ENCODE data around the gene C1orf116. TPM values are rescaled to one million over a fixed set of nuclear protein-coding genes. Genes with fewer than 3 reads are reported as not detected.
"Not testable (repeated sequence)": the region's sequence is repeated elsewhere in the genome, so short reads cannot be mapped to it uniquely, and the experiment has no call there.

Gene C1orf116
- total RNA-seq, 1 donor from 2014 or later: 0.49 TPM

DNA sequence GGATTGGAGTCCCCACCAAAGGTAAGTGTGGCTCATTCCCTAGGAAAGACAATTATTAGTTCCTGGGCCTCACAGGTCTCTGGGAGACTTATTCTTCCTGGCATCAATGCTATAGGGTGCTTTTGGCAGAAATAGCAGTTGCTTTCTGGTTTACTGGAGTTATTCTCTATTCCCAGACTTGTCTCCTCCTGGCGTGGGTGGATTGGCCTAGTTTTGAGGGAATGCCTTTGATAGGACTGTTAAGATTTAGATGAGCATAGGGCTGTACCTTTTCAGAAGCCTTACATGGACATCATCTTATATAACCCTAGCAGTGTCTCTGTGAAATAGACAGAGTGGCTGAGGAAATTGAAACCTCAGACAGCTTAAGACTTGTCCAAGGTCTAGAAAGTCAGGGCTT lies 29.5 kb upstream of the C1orf116 start:
- intact Hi-C loops (cut with DNase I): no loop called here
- DNase-seq (ENCODE audit: low spot score) (no peak), ATAC-seq (no peak)

DNA sequence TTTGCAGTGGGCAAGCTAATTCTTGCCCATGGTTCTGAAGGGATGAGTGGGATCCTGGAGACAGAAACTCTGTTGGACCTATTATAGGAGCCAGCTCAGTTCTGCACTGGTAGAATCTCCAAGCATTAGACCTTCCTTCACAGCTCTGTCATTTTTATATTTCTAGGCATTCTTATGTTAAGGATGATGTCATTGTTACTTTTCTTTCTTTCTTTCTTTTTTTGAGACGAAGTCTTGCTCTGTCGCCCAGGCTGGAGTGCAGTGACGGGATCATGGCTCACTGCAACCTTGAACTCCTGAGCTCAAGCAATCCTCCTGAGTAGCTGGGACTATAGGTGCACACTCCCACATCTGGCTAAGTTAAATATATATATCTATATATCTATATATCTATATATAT lies 28.0 kb upstream of the C1orf116 start:
- ATAC-seq: no peak
- intact Hi-C loops (cut with DNase I): no loop called here
- DNase-seq (ENCODE audit: low spot score): no peak

GRCh38 chr1:207059881-207060280 lies 27.3 kb upstream of the C1orf116 start:
- ATAC-seq (no peak), DNase-seq (ENCODE audit: low spot score) (no peak)
- intact Hi-C loops (cut with DNase I): no loop called here

- intact Hi-C loops (cut with DNase I): no loop called here
- ATAC-seq (no peak), DNase-seq (ENCODE audit: low spot score) (no peak)
Observed at GRCh38 chr1:207058878-207059867, 26.6 kb upstream of the C1orf116 start.

GRCh38 chr1:207058252-207058651 lies 25.7 kb upstream of the C1orf116 start:
- ATAC-seq (no peak), DNase-seq (ENCODE audit: low spot score) (no peak)
- intact Hi-C loops (cut with DNase I): no loop called here

DNA sequence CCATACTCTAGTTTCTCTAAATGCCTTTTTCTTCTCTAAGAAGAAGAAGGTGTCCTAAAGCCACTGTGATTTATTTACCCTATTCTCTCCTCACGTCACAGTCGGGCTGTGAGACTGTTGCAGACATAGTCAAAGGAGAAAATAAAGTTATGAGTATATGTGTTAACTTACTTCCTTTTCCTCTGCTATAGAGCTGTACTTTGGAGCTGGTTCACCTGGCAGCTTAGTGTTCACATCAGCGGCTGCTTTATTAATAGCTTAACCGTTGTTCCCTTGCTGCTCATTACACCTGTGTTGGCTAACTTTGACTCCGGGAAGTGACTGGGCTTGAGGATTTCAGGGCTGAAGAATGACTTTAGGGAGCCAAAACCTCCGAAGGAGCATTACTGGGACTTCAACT lies 24.1 kb upstream of the C1orf116 start:
- DNase-seq (ENCODE audit: low spot score) (no peak), ATAC-seq (no peak)
- intact Hi-C loops (cut with DNase I): no loop called here

GRCh38 chr1:207055386-207056001 lies 22.9 kb upstream of the C1orf116 start:
- intact Hi-C loops (cut with DNase I): no loop called here
- no peak for DNase-seq (ENCODE audit: low spot score)
- ATAC-seq: no peak

DNA sequence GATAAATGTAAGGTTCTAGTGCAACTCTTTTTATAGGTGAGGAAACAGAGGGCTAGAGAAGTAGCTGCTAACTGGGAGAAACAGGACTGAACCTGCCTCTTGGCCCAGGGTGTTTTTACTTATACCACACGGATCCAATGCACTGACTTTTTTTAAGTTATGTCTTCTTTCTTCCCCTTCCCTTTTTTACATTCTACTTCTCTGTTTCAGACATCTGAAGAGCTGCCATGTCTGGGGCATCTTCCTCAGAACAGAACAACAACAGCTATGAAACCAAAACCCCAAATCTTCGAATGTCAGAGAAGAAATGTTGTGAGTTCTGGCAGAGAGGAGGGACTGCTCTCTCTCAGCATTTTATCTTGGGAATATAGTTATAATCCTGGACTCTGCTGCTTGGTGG lies 21.9 kb upstream of the C1orf116 start:
- DNase-seq (ENCODE audit: low spot score) (no peak), ATAC-seq (no peak)
- intact Hi-C loops (cut with DNase I): no loop called here

GRCh38 chr1:207052911-207053769 lies 20.6 kb upstream of the C1orf116 start, which contains the start of gene PFKFB2:
PFKFB2 (plus strand) TSS chr1:207053275; CDS start chr1:207054718, 1,443 bp downstream.
- intact Hi-C loops (cut with DNase I): no loop called here
- DNase-seq (ENCODE audit: low spot score): peak; percentile 97
- ATAC-seq: peak; percentile 95

GRCh38 chr1:207051191-207051943 lies 18.8 kb upstream of the C1orf116 start, which contains the start of gene YOD1:
YOD1 (minus strand) TSS chr1:207051208; CDS start chr1:207051030, 178 bp downstream.
- intact Hi-C loops (cut with DNase I): no loop called here
- no peak for ATAC-seq
- no peak for DNase-seq (ENCODE audit: low spot score)

DNA sequence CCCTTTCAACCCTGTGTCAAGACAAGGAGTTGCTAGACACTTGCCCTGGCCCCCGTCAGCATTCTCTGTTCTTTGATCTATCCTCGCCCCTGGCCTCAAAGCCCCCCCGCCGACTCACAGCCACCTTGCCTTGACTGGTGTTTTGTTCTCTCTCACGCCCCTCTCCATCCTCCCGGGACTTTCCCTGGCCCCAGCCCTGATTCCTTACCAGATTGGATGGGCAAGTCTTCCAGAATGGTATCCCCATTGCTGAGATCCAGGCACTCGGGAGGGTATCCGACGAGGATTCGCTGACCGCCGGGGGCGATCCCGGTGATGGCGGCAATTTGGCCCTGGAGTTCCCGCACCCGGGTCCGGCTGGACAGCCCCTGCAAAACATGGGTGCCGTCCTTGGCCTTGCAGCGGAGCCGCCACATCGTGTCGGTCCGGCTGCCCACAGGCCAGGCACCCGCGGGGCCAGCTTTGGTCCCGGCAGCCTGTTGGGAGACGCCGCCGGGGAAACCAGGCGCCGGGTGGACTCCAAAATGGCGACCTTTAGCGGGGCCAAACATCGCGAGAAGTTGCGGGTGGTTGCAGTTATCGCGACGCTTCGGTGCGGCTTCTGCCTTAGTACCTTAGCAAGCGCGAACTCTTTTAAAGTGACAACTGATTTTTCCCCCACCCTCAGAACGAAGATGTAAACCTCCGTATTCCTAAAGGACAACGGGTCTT lies 18.1 kb upstream of the C1orf116 start:
- DNase-seq (ENCODE audit: low spot score) (peak; percentile 97), ATAC-seq (peak; percentile 84)
- intact Hi-C loops (cut with DNase I): no loop called here

DNA sequence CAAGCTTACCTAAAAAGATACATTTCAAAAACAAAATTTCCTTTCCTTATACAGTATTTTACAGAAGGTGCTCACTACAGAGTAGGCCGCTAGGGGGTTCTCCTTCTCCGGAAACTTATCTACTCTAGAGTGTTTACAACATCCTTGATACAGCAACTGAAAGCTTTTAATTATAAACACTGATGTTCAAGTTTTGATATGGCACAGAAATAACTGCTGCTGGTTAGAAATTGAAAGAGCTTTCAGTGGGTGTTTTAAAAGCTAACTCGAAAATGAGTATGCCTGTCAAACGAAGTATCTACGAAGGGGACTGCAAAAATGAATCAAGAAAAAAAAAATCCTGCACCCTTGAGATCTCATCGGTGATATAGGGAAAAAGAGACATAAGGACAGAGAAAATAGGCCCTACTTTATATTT lies 17.4 kb upstream of the C1orf116 start:
- ATAC-seq (peak; percentile 54), DNase-seq (ENCODE audit: low spot score) (no peak)
- intact Hi-C loops (cut with DNase I): no loop called here

DNA sequence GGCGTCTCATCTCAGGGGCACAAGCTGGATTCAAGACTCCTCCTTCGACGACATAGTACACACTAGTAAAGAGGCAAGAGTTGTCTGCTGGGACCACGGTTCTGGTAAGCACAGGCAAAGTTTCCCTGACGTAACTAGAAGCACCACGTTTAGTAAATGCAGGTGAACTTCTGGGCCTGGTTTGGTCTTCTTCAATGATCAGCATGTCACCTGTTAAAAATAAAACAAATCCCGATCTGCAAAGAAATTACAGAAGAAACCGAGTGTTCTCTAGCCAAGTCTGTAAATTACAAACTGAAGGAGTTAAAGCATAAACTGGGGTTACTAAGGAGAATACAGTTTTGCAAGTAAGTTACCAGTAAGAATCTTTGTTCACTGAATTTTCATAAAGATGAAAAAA lies 17.0 kb upstream of the C1orf116 start:
- intact Hi-C loops (cut with DNase I): no loop called here
- ATAC-seq (no peak), DNase-seq (ENCODE audit: low spot score) (no peak)

GRCh38 chr1:207049054-207049453 lies 16.5 kb upstream of the C1orf116 start:
- no peak for ATAC-seq
- DNase-seq (ENCODE audit: low spot score): no peak
- intact Hi-C loops (cut with DNase I): no loop called here

GRCh38 chr1:207048041-207048440 lies 15.5 kb upstream of the C1orf116 start:
- intact Hi-C loops (cut with DNase I): no loop called here
- no peak for ATAC-seq
- no peak for DNase-seq (ENCODE audit: low spot score)

DNA sequence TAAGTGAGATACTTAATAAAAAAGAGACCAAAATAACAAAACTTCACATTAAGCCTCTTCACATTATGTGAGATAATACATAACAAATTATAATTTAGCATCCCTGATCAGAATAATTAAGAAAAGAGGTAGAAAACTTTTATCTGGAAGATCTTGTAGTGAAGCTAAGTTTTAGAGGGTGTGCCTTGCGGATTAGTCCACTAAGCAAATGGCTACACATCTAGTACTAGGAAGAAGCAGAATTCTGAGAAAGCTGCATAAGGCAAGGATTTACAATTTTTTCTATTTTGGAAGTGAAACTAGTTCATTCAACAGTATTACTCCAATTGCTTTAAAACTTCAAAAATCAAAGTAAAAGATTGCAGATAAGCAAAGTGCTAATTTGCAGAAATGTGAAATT lies 14.9 kb upstream of the C1orf116 start:
- intact Hi-C loops (cut with DNase I): no loop called here
- ATAC-seq (no peak), DNase-seq (ENCODE audit: low spot score) (no peak)

DNA sequence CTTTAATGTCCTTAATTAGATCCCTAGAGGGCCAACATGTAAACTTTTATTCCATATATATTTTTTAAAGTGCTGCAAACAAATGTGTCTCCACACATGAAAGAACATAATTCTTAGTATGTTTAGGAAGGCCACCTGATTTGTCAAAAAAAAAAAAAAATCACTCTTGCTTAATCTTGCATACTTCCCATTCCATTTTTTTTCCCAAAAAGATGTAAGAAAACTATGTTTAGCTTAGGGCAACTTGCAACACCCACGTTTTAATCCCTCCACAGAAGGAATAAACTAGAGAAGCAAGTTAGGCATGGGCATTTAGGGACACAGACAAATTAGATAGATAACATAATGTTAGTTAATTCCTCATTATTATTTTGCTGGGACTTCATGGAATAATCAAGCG lies 12.9 kb upstream of the C1orf116 start:
- ATAC-seq: no peak

DNA sequence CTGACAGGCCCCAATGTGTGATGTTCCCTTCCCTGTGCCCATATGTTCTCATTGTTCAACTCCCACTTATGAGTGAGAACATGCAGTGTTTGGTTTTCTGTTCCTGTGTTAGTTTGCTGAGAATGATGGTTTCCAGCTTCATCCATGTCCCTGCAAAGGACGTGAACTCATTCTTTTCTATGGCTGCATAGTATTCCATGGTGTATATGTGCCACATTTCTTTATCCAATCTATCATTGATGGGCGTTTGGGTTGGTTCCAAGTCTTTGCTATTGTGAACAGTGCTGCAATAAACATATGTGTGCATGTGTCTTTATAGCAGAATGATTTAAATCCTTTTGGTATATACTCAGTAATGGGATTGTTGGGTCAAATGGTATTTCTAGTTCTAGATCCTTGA lies 8.8 kb upstream of the C1orf116 start:
- DNase-seq (ENCODE audit: low spot score); ATAC-seq; intact Hi-C loops (cut with DNase I): not testable (repeated sequence)

More for the DNA sequence above, 12.9 kb upstream of the C1orf116 start:
- no peak for DNase-seq (ENCODE audit: low spot score)
- intact Hi-C loops (cut with DNase I): no loop called here

All from sciatic nerve (tissue), 2 donors.